ENCODE measurements around the gene DIDO1.
A peak's percentile ranks its signal among the peaks of the same experiment; 100 is the strongest.

The DIDO1 gene

GRCh38 chr20:62926229-62927127 is at the start of gene DIDO1:
TSS of gene DIDO1 (minus strand) at chr20:62926505.
- DNase-seq: peak; percentile 93
- Mint-ChIP-seq H3K4me3 (peak within 1 kb of the TSS; percentile 93), H3K36me3 (ENCODE audit: low read depth) (peaks cover 39% of the 10 kb centered on the region), H3K27ac (peak within 1 kb of the TSS; percentile 93), H3K9me3 (no peaks in the 10 kb centered on the region), H3K4me1 (ENCODE audit: low read depth) (peaks cover 75% of the 10 kb centered on the region), H3K27me3 (no peaks in the 10 kb centered on the region)

GRCh38 chr20:62975251-62975760 is 49.0 kb upstream of the DIDO1 start:
- no peaks in the 10 kb centered on the region for H3K9me3 Mint-ChIP-seq
- no peak overlapping the region for H3K27ac Mint-ChIP-seq
- H3K27me3 Mint-ChIP-seq: peaks cover 81% of the 10 kb centered on the region
- no peak for DNase-seq
- H3K4me3 Mint-ChIP-seq: no peak overlapping the region
- peaks cover 39% of the 10 kb centered on the region for H3K4me1 Mint-ChIP-seq (ENCODE audit: low read depth)
- H3K36me3 Mint-ChIP-seq (ENCODE audit: low read depth): no peaks in the 10 kb centered on the region

- peaks cover 27% of the 10 kb centered on the region for H3K4me1 Mint-ChIP-seq (ENCODE audit: low read depth)
- no peak for DNase-seq
- H3K27ac Mint-ChIP-seq: no peak overlapping the region
- H3K36me3 Mint-ChIP-seq (ENCODE audit: low read depth): no peaks in the 10 kb centered on the region
- H3K9me3 Mint-ChIP-seq: no peaks in the 10 kb centered on the region
- no peak overlapping the region for H3K4me3 Mint-ChIP-seq
- H3K27me3 Mint-ChIP-seq: peaks cover 61% of the 10 kb centered on the region
These were observed 46.8 kb upstream of the DIDO1 start for GRCh38 chr20:62972845-62973745.

GRCh38 chr20:62971950-62972844 is 45.9 kb upstream of the DIDO1 start:
- DNase-seq: peak; percentile 90
- H3K27ac Mint-ChIP-seq: no peak overlapping the region
- H3K4me1 Mint-ChIP-seq (ENCODE audit: low read depth): peaks cover 18% of the 10 kb centered on the region
- no peaks in the 10 kb centered on the region for H3K9me3 Mint-ChIP-seq
- peaks cover 54% of the 10 kb centered on the region for H3K27me3 Mint-ChIP-seq
- H3K36me3 Mint-ChIP-seq (ENCODE audit: low read depth): no peaks in the 10 kb centered on the region
- peak overlapping the region; percentile 10 for H3K4me3 Mint-ChIP-seq

GRCh38 chr20:62971211-62971949 is 45.1 kb upstream of the DIDO1 start:
- H3K27me3 Mint-ChIP-seq: peaks cover 50% of the 10 kb centered on the region
- peaks cover 13% of the 10 kb centered on the region for H3K4me1 Mint-ChIP-seq (ENCODE audit: low read depth)
- DNase-seq: no peak
- no peak overlapping the region for H3K27ac Mint-ChIP-seq
- no peaks in the 10 kb centered on the region for H3K36me3 Mint-ChIP-seq (ENCODE audit: low read depth)
- H3K4me3 Mint-ChIP-seq: no peak overlapping the region
- no peaks in the 10 kb centered on the region for H3K9me3 Mint-ChIP-seq

- Mint-ChIP-seq H3K27ac (no peak overlapping the region), H3K27me3 (peaks cover 42% of the 10 kb centered on the region), H3K4me3 (no peak overlapping the region), H3K9me3 (no peaks in the 10 kb centered on the region), H3K4me1 (ENCODE audit: low read depth) (peaks cover 13% of the 10 kb centered on the region), H3K36me3 (ENCODE audit: low read depth) (no peaks in the 10 kb centered on the region)
- no peak for DNase-seq
These were observed 44.3 kb upstream of the DIDO1 start for GRCh38 chr20:62970307-62971210.

- Mint-ChIP-seq H3K36me3 (ENCODE audit: low read depth) (peaks cover 2% of the 10 kb centered on the region), H3K4me3 (no peak overlapping the region), H3K4me1 (ENCODE audit: low read depth) (peaks cover 13% of the 10 kb centered on the region), H3K27ac (no peak overlapping the region), H3K27me3 (peaks cover 37% of the 10 kb centered on the region), H3K9me3 (no peaks in the 10 kb centered on the region)
- no peak for DNase-seq
These were observed 43.6 kb upstream of the DIDO1 start for GRCh38 chr20:62969939-62970306.

GRCh38 chr20:62969179-62969760 is 43.0 kb upstream of the DIDO1 start:
- no peak overlapping the region for H3K4me3 Mint-ChIP-seq
- H3K36me3 Mint-ChIP-seq (ENCODE audit: low read depth): peaks cover 4% of the 10 kb centered on the region
- H3K27ac Mint-ChIP-seq: no peak overlapping the region
- peaks cover 13% of the 10 kb centered on the region for H3K4me1 Mint-ChIP-seq (ENCODE audit: low read depth)
- H3K27me3 Mint-ChIP-seq: peaks cover 30% of the 10 kb centered on the region
- DNase-seq: no peak
- no peaks in the 10 kb centered on the region for H3K9me3 Mint-ChIP-seq

- DNase-seq: no peak
- H3K27ac Mint-ChIP-seq: no peak overlapping the region
- H3K9me3 Mint-ChIP-seq: no peaks in the 10 kb centered on the region
- no peak overlapping the region for H3K4me3 Mint-ChIP-seq
- peaks cover 9% of the 10 kb centered on the region for H3K36me3 Mint-ChIP-seq (ENCODE audit: low read depth)
- peaks cover 11% of the 10 kb centered on the region for H3K4me1 Mint-ChIP-seq (ENCODE audit: low read depth)
- H3K27me3 Mint-ChIP-seq: peaks cover 23% of the 10 kb centered on the region
These were observed 42.3 kb upstream of the DIDO1 start for GRCh38 chr20:62968378-62969178.

- no peaks in the 10 kb centered on the region for H3K9me3 Mint-ChIP-seq
- H3K27ac Mint-ChIP-seq: no peak overlapping the region
- peaks cover 15% of the 10 kb centered on the region for H3K27me3 Mint-ChIP-seq
These were observed 41.5 kb upstream of the DIDO1 start for GRCh38 chr20:62967628-62968351.

GRCh38 chr20:62967149-62967501 is 40.8 kb upstream of the DIDO1 start:
- Mint-ChIP-seq H3K27me3 (peaks cover 9% of the 10 kb centered on the region), H3K36me3 (ENCODE audit: low read depth) (peaks cover 12% of the 10 kb centered on the region), H3K9me3 (no peaks in the 10 kb centered on the region), H3K27ac (no peak overlapping the region), H3K4me1 (ENCODE audit: low read depth) (peaks cover 4% of the 10 kb centered on the region), H3K4me3 (no peak overlapping the region)
- DNase-seq: no peak

More at GRCh38 chr20:62967628-62968351, 41.5 kb upstream of the DIDO1 start:
- no peak overlapping the region for H3K4me3 Mint-ChIP-seq
- H3K4me1 Mint-ChIP-seq (ENCODE audit: low read depth): peaks cover 7% of the 10 kb centered on the region
- no peak for DNase-seq
- peaks cover 10% of the 10 kb centered on the region for H3K36me3 Mint-ChIP-seq (ENCODE audit: low read depth)
